DMS114 treated with DMSO at 0.1 percent for 48 hours (cell line): Measurements from ENCODE around the gene NFIB.

Source experiments
- DNase-seq: peaks from one replicate; lab custom pipeline; 2025; ENCODE audit not compliant: unreplicated experiment; lab: John Stamatoyannopoulos, UW

The NFIB gene

GRCh38 chr9:14127656-14128055 is 186.3 kb downstream of the NFIB start:
- no peak for DNase-seq

GRCh38 chr9:14119694-14120514 is 194.0 kb downstream of the NFIB start:
- DNase-seq = no peak

GRCh38 chr9:14112226-14112625 is 201.7 kb downstream of the NFIB start:
- DNase-seq = no peak

GRCh38 chr9:14111696-14112095 is 202.2 kb downstream of the NFIB start:
- DNase-seq = no peak

GRCh38 chr9:14107977-14108376 is 206.0 kb downstream of the NFIB start:
- DNase-seq = no peak

- no peak for DNase-seq
Observed at GRCh38 chr9:14107495-14107894, 206.4 kb downstream of the NFIB start.

- no peak for DNase-seq
Observed at GRCh38 chr9:14106699-14107098, 207.2 kb downstream of the NFIB start.

- no peak for DNase-seq
Observed at GRCh38 chr9:14104496-14104895, 209.4 kb downstream of the NFIB start.

GRCh38 chr9:14103115-14103514 is 210.8 kb downstream of the NFIB start:
- no peak for DNase-seq

- no peak for DNase-seq
Observed at GRCh38 chr9:14099737-14100136, 214.2 kb downstream of the NFIB start.

GRCh38 chr9:14098486-14099180 is 215.3 kb downstream of the NFIB start:
- no peak for DNase-seq

GRCh38 chr9:14097666-14098415 is 216.1 kb downstream of the NFIB start:
- no peak for DNase-seq

- no peak for DNase-seq
Observed at GRCh38 chr9:14097215-14097614, 216.7 kb downstream of the NFIB start.

- DNase-seq = no peak
Observed at GRCh38 chr9:14096258-14096922, 217.6 kb downstream of the NFIB start.

- no peak for DNase-seq
Observed at GRCh38 chr9:14095277-14095676, 218.7 kb downstream of the NFIB start.

- DNase-seq = no peak
Observed at GRCh38 chr9:14094491-14094890, 219.4 kb downstream of the NFIB start.

- DNase-seq = no peak
Observed at GRCh38 chr9:14092344-14092743, 221.6 kb downstream of the NFIB start.

GRCh38 chr9:14089051-14089803 is 224.7 kb downstream of the NFIB start:
- DNase-seq = no peak

GRCh38 chr9:14087576-14087975 is 226.4 kb downstream of the NFIB start:
- DNase-seq = no peak

GRCh38 chr9:14086495-14086894 is 227.4 kb downstream of the NFIB start:
- DNase-seq = no peak

- no peak for DNase-seq
Observed at GRCh38 chr9:14085810-14086209, 228.1 kb downstream of the NFIB start.
